PFSK-1 (cell line): ENCODE results near the gene HBD.

Experiments
- FOXP2 ChIP-seq: optimal IDR thresholded peaks from 2 replicates; pipeline ENCODE3; 2011; ENCODE audit warnings: borderline replicate concordance, control low read depth, inconsistent platforms; ENCODE audit not compliant: insufficient read depth; ENCODE audit errors: extremely low read length, extremely low read depth
- POLR2AphosphoS5 ChIP-seq: IDR thresholded peaks from 2 replicates; pipeline ENCODE4 v1.6.1; 2012; ENCODE audit warnings: low read depth, mild to moderate bottlenecking, control low read depth, low read length, moderate library complexity
- REST ChIP-seq, 2 experiments: IDR thresholded peaks; 2 replicates each; pipeline versions ENCODE4 v1.6.1 to v1.8.0; 2011 to 2012; ENCODE audit warnings: low read depth in 2 of 2, low read length in 2 of 2, control low read depth in 1 of 2, inconsistent platforms in 1 of 2, mild to moderate bottlenecking in 1 of 2, moderate library complexity in 1 of 2; ENCODE audit not compliant: insufficient read depth in 1 of 2
- SIN3A ChIP-seq: IDR thresholded peaks from 2 replicates; pipeline ENCODE4 v1.6.1; 2012; ENCODE audit warnings: mild to moderate bottlenecking, low read length, moderate library complexity, borderline replicate concordance; ENCODE audit not compliant: insufficient read depth
- TAF1 ChIP-seq: IDR thresholded peaks from 2 replicates; pipeline ENCODE4 v1.6.1; 2012; ENCODE audit warnings: low read length, control low read depth, borderline replicate concordance; ENCODE audit not compliant: insufficient read depth

GRCh38 chr11:5235364-5236095 is 1.2 kb upstream of the HBD start:
- TF ChIP-seq REST (IDR thresholded peaks at IDR 0.05; ENCODE audit: insufficient read depth in 1 of 2, low read depth in 2 of 2, low read length in 2 of 2) (no peak), TAF1 (no peak), POLR2AphosphoS5 (no peak), SIN3A (no peak), FOXP2 (no peak)
